Activated CD4-positive, alpha-beta T cell treated with anti-CD3 and anti-CD28 coated beads, Interleukin-2, Interleukin-6, amounts not matched to agents 100 ng/mL and 50 ng/mL, durations not matched to agents 16 hours and 8 hours (primary cell): ENCODE results near the gene GADL1.

ENCODE experiments used
- DNase-seq: peaks from one replicate; pipeline ENCODE4 v3.0.0-alpha.2; 2020

GADL1 gene

GRCh38 chr3:30713885-30714503 is 180.5 kb downstream of the GADL1 start:
- DNase-seq, result no peak

- no peak for DNase-seq
Measured at GRCh38 chr3:30712991-30713390, 181.5 kb downstream of the GADL1 start.

- DNase-seq, result no peak
Measured at GRCh38 chr3:30711867-30712266, 182.6 kb downstream of the GADL1 start.

- DNase-seq, result no peak
Measured at GRCh38 chr3:30711151-30711550, 183.3 kb downstream of the GADL1 start.

GRCh38 chr3:30710017-30710416 is 184.4 kb downstream of the GADL1 start:
- DNase-seq, result no peak

GRCh38 chr3:30708472-30708871 is 186.0 kb downstream of the GADL1 start:
- DNase-seq, result no peak

GRCh38 chr3:30707825-30708224 is 186.6 kb downstream of the GADL1 start:
- no peak for DNase-seq

- DNase-seq, result no peak
Measured at GRCh38 chr3:30704931-30705890, 189.2 kb downstream of the GADL1 start.

GRCh38 chr3:30702828-30703397 is 191.5 kb downstream of the GADL1 start:
- no peak for DNase-seq

GRCh38 chr3:30702038-30702827 is 192.2 kb downstream of the GADL1 start:
- DNase-seq, result no peak

GRCh38 chr3:30700702-30701321 is 193.6 kb downstream of the GADL1 start:
- no peak for DNase-seq

- DNase-seq, result no peak
Measured at GRCh38 chr3:30699927-30700326, 194.5 kb downstream of the GADL1 start.

- DNase-seq, result no peak
Measured at GRCh38 chr3:30698549-30698948, 195.9 kb downstream of the GADL1 start.

GRCh38 chr3:30696896-30697295 is 197.6 kb downstream of the GADL1 start:
- no peak for DNase-seq

GRCh38 chr3:30696403-30696819 is 198.1 kb downstream of the GADL1 start:
- DNase-seq, result no peak

- no peak for DNase-seq
Measured at GRCh38 chr3:30695302-30696061, 199.0 kb downstream of the GADL1 start.

GRCh38 chr3:30694668-30695067 is 199.8 kb downstream of the GADL1 start:
- DNase-seq, result no peak

GRCh38 chr3:30694148-30694547 is 200.3 kb downstream of the GADL1 start:
- no peak for DNase-seq

- DNase-seq, result peak; percentile 71
Measured at GRCh38 chr3:30693470-30694120, 200.9 kb downstream of the GADL1 start.

GRCh38 chr3:30692498-30693130 is 201.8 kb downstream of the GADL1 start:
- no peak for DNase-seq

GRCh38 chr3:30691944-30692343 is 202.5 kb downstream of the GADL1 start:
- DNase-seq, result no peak
